ENCODE results near the gene TAS1R3.

The TAS1R3 gene

DNA sequence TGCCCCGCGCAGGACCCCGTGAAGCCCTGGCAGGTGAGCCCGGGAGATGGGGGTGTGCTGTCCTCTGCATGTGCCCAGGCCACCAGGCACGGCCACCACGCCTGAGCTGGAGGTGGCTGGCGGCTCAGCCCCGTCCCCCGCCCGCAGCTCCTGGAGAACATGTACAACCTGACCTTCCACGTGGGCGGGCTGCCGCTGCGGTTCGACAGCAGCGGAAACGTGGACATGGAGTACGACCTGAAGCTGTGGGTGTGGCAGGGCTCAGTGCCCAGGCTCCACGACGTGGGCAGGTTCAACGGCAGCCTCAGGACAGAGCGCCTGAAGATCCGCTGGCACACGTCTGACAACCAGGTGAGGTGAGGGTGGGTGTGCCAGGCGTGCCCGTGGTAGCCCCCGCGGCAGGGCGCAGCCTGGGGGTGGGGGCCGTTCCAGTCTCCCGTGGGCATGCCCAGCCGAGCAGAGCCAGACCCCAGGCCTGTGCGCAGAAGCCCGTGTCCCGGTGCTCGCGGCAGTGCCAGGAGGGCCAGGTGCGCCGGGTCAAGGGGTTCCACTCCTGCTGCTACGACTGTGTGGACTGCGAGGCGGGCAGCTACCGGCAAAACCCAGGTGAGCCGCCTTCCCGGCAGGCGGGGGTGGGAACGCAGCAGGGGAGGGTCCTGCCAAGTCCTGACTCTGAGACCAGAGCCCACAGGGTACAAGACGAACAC is 1.8 kb downstream of the TAS1R3 start:
- TF ChIP-seq, protein P1, sequence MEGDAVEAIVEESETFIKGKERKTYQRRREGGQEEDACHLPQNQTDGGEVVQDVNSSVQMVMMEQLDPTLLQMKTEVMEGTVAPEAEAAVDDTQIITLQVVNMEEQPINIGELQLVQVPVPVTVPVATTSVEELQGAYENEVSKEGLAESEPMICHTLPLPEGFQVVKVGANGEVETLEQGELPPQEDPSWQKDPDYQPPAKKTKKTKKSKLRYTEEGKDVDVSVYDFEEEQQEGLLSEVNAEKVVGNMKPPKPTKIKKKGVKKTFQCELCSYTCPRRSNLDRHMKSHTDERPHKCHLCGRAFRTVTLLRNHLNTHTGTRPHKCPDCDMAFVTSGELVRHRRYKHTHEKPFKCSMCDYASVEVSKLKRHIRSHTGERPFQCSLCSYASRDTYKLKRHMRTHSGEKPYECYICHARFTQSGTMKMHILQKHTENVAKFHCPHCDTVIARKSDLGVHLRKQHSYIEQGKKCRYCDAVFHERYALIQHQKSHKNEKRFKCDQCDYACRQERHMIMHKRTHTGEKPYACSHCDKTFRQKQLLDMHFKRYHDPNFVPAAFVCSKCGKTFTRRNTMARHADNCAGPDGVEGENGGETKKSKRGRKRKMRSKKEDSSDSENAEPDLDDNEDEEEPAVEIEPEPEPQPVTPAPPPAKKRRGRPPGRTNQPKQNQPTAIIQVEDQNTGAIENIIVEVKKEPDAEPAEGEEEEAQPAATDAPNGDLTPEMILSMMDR (IDR thresholded peaks at IDR 0.05; ENCODE audit: low read depth, low read length, missing control alignments): no peak
- no peak for DNase-seq (ENCODE audit: extremely low read depth, low read depth)
- no peak overlapping the region for H3K4me3 ChIP-seq (replicated peaks; ENCODE audit: low read depth, low read length)

DNA sequence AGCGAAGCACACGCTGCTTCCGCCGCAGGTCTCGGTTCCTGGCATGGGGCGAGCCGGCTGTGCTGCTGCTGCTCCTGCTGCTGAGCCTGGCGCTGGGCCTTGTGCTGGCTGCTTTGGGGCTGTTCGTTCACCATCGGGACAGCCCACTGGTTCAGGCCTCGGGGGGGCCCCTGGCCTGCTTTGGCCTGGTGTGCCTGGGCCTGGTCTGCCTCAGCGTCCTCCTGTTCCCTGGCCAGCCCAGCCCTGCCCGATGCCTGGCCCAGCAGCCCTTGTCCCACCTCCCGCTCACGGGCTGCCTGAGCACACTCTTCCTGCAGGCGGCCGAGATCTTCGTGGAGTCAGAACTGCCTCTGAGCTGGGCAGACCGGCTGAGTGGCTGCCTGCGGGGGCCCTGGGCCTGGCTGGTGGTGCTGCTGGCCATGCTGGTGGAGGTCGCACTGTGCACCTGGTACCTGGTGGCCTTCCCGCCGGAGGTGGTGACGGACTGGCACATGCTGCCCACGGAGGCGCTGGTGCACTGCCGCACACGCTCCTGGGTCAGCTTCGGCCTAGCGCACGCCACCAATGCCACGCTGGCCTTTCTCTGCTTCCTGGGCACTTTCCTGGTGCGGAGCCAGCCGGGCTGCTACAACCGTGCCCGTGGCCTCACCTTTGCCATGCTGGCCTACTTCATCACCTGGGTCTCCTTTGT is 2.6 kb downstream of the TAS1R3 start:
- TF ChIP-seq, protein P1 (IDR thresholded peaks at IDR 0.05; ENCODE audit: low read depth, low read length, missing control alignments): no peak
- H3K4me3 ChIP-seq (replicated peaks; ENCODE audit: low read depth, low read length): no peak overlapping the region
- no peak for DNase-seq (ENCODE audit: extremely low read depth, low read depth)

DNA sequence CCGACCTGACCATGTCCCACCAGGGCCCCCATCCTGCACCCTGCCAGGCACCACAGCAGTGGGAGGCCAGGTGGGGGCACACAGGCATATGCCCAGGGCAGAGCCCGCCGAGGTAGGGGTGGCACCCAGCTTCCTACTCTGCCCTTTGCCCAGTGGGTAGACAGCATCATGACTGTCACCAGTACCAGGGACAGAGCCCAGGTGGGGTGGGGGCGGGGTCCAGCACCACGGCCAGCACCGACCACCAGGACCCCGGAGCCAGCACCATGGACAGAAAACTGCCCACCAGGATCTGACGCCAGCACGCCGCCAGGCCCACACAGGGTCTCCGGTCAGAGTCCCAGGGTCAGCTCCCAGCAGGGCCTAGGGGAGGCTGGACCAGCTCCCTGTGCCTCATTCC is 3.8 kb downstream of the TAS1R3 start:
- TF ChIP-seq, protein P1 (IDR thresholded peaks at IDR 0.05; ENCODE audit: low read depth, low read length, missing control alignments): no peak

DNA sequence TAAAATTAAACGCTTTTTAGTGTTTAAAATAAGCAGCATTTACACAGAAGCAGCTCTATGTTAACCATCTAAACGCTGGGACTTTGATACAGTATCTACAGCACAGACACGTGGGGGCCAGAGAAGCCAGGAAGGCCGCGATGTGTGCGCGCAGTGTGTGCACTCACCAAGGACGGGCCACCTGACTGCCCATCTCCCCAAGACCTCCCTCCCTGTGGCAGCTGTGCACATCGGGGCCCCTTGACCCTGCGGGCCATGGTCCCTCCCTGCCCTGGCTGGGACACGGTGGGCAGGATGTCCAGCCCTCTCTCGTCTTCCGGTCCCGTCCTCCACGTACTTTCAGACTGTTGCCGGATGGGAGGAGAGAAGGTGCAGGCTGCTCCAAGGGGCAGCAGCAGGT is 4.2 kb downstream of the TAS1R3 start:
- TF ChIP-seq, protein P1 (IDR thresholded peaks at IDR 0.05; ENCODE audit: low read depth, low read length, missing control alignments): no peak
- no peak for DNase-seq (ENCODE audit: extremely low read depth, low read depth)
- H3K4me3 ChIP-seq (replicated peaks; ENCODE audit: low read depth, low read length): no peak overlapping the region

More for the DNA sequence above, 3.8 kb downstream of the TAS1R3 start:
- no peak overlapping the region for H3K4me3 ChIP-seq (replicated peaks; ENCODE audit: low read depth, low read length)
- no peak for DNase-seq (ENCODE audit: extremely low read depth, low read depth)

DNA sequence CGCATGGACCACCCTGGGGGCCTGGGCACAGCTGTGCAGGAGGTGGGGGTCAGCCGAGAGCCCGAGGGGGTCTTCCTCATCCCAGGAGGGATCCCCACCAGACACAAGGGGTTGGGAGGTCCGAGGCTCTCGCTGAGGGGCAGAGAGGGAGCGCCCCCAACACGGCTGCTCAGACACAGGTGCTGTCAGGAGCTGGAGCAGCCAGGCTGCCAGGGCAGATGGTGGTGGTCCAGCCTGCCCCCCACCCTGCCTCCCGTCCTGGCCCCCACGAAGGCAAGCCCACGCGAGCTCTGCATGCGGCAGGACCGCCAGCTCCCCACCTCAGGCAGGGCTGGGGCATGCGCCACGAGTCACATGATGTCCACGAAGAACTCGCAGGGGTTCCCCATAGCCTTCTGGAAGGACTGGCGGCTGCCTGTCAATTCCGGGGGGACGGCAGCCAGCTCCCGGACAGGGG is 4.7 kb downstream of the TAS1R3 start:
- DNase-seq (ENCODE audit: extremely low read depth, low read depth): no peak
- TF ChIP-seq, protein P1 (IDR thresholded peaks at IDR 0.05; ENCODE audit: low read depth, low read length, missing control alignments): no peak
- H3K4me3 ChIP-seq (replicated peaks; ENCODE audit: low read depth, low read length): no peak overlapping the region

DNA sequence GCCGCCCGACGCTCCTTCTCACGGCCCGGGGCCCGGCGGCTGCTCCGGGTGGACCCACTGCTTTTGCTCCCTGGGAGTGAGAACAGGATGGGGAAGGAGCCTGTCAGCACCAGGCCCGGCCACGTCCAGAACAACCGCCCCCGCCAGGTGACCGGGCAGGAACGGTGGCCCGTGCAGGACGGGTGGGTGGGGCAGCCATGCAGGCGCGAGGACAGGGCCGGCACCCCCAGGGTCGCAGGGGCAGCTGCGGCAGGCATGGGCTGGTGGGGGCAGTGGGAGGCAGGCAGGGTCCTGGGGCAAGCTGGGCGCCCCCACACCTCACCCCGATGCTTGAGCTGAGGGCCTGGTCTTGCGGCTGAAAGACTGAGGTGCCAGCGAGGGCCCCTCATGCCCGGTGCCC is 5.4 kb downstream of the TAS1R3 start:
- no peak for DNase-seq (ENCODE audit: extremely low read depth, low read depth)
- TF ChIP-seq, protein P1 (IDR thresholded peaks at IDR 0.05; ENCODE audit: low read depth, low read length, missing control alignments): no peak
- H3K4me3 ChIP-seq (replicated peaks; ENCODE audit: low read depth, low read length): no peak overlapping the region
